Right lobe of liver (tissue), 4 donors: ENCODE results near the gene CFHR1.

Source experiments
- POLR2A ChIP-seq: fragments of 450-650 bp; IDR thresholded peaks from one replicate; pipeline ENCODE4 v1.6.1; 2017; ENCODE audit warnings: antibody characterized with exemption, mild to moderate bottlenecking
- TF ChIP-seq, protein P1 (sequence below), 4 donors: fragments of 200-600 bp in 3 of 4; fragments of 450-650 bp in 1 of 4; IDR thresholded peaks; one replicate each; pipeline versions ENCODE4 v1.5.1 to v1.8.0; 2016 to 2022; ENCODE audit warnings: antibody characterized with exemption in 4 of 4, mild to moderate bottlenecking in 2 of 4
- donor health status: DM: no; HTN: no; CAD: no.
- donor health status: DM: no; HTN: no; CAD: no.
- donor health status: DM: no; HTN: yes; CAD: no.

DNA sequence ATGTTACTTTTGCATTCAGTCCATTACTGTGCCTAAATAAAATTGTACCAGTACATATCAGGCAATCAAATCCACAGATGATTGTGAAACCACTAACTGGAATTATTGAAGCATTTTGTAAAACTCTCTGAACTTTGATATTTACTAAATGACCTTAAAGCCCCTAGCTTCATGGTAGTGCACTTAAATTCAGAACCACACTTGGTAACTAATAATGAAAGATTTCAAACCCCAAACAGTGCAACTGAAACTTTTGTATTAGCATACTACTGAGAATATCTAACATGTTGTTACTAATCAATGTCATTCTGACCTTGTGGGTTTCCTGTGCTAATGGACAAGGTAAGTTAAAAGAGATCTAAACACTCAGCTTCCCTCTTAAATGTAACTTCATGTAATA, 44.9 kb upstream of the CFHR1 start, which contains the start of gene CFHR3:
- TF ChIP-seq, protein P1, sequence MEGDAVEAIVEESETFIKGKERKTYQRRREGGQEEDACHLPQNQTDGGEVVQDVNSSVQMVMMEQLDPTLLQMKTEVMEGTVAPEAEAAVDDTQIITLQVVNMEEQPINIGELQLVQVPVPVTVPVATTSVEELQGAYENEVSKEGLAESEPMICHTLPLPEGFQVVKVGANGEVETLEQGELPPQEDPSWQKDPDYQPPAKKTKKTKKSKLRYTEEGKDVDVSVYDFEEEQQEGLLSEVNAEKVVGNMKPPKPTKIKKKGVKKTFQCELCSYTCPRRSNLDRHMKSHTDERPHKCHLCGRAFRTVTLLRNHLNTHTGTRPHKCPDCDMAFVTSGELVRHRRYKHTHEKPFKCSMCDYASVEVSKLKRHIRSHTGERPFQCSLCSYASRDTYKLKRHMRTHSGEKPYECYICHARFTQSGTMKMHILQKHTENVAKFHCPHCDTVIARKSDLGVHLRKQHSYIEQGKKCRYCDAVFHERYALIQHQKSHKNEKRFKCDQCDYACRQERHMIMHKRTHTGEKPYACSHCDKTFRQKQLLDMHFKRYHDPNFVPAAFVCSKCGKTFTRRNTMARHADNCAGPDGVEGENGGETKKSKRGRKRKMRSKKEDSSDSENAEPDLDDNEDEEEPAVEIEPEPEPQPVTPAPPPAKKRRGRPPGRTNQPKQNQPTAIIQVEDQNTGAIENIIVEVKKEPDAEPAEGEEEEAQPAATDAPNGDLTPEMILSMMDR (IDR thresholded peaks at IDR 0.05), result no peak
- TF ChIP-seq POLR2A, result no peak
